GM19397 (cell line): ENCODE results near the gene MGAT5B.
"Not testable (repeated sequence)": the region's sequence is repeated elsewhere in the genome, so short reads cannot be mapped to it uniquely, and the experiment has no call there.

Source experiments
- ATAC-seq: cut with Tn5 transposase; IDR thresholded peaks from one replicate; pipeline ENCODE4 v1.9.1; 2021; ENCODE audit warnings: mild to moderate bottlenecking, moderate library complexity; ENCODE audit not compliant: unreplicated experiment

The MGAT5B gene

GRCh38 chr17:76868176-76868668, at the start of gene MGAT5B:
MGAT5B (plus strand) TSS chr17:76868404; CDS start chr17:76869030, 626 bp downstream.
- peak; percentile 72 for ATAC-seq

- ATAC-seq, result no peak
Measured at GRCh38 chr17:76820039-76820438, 48.2 kb upstream of the MGAT5B start.

GRCh38 chr17:76820561-76820960, 47.6 kb upstream of the MGAT5B start:
- no peak for ATAC-seq

- no peak for ATAC-seq
Measured at GRCh38 chr17:76822184-76822778, 45.9 kb upstream of the MGAT5B start.

DNA sequence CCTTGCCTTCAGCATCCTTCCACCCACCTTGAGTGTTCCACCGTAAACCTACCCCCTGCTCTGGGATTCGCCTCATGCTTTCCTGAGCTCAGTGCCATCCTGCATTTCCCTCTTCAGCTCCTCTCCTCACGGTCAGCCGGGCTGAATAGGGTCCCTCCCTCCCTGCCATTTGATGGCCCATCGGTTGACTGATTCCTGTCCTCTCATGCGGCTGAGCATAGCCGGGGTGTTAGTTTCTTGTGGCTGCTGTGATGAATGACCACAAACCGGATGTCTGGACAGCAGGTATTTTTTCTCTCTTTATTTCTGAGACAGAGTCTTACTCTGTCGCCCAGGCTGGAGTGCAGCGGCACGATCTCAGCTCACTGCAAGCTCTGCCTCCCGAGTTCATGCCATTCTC, 44.1 kb upstream of the MGAT5B start:
- no peak for ATAC-seq

- no peak for ATAC-seq
Measured at GRCh38 chr17:76826330-76827068, 41.7 kb upstream of the MGAT5B start.

DNA sequence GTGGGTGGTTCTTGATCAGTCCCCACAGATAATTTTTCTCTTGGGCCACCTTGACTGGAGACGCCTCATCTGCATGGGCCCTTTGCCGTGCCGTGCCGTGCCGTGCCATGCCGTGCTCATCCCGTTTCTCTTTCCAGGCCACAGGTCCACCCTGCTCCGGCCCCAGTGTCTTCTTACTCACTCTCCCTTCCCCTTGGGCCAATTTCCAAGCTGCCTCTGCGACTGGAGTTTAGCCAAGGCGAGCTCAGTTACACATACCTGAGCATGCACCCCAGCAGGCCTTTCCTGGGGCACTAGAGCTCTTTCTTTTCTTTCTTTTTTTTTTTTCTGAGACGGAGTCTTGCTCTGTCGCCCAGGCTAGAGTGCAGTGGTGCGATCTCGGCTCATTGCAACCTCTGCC, 40.5 kb upstream of the MGAT5B start:
- ATAC-seq, result no peak

GRCh38 chr17:76830987-76831715, 37.1 kb upstream of the MGAT5B start:
- no peak for ATAC-seq

- ATAC-seq, result no peak
Measured at GRCh38 chr17:76833034-76833644, 35.1 kb upstream of the MGAT5B start.

DNA sequence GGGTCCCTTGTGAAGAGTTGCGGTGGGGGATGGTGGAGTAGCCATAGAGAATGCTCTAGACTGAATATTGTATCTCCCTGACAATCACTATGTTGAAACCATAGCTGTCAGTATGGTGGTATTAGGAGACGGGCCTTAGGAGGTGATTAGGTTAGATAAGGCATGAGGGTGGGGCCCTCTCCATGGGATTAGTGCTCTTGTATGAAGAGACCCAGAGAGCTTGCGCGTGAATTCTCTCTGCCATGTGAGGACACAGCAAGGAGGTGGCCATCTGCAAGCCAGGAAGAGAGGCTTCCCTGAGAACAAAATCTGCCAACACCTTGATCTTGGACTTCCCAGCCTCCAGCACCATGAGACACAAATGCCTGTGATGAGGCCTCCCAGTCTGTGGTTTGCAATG, 34.5 kb upstream of the MGAT5B start:
- ATAC-seq, result no peak

DNA sequence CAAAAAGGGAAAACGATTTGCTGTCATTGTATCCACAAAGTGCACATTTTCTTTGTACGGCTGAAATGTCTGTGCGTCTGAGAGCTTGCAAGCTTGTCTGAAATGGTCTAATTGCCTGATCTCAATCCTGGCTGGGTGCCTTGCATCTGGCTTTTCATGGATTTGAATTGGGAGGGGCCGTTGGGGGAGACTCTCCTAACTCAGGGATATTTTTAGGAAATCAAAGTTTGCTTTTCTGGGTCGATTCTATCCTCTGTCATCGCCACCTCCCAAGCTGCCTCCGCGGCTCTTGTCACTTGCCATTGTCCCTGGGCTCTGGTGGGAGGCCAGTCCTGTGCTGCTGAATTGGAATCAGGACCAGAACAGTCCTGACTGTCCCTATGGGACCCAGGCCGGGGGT, 33.3 kb upstream of the MGAT5B start:
- ATAC-seq, result no peak

DNA sequence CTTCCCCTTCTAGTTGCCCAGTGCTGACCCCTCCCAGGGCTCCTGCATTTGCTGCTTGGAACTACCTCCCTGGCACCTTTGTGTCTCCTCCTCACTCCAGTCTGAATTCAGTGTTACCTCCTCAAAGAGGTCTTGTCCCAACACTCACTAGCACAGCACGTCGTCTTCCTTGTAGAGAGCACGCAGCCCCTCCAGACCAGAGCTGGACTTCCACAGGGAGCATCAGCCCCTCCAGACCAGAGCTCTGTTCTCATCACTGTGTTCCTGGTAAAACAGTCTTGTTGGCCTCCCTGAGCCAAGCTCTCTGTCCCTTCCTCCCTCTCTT, 27.8 kb upstream of the MGAT5B start:
- no peak for ATAC-seq

DNA sequence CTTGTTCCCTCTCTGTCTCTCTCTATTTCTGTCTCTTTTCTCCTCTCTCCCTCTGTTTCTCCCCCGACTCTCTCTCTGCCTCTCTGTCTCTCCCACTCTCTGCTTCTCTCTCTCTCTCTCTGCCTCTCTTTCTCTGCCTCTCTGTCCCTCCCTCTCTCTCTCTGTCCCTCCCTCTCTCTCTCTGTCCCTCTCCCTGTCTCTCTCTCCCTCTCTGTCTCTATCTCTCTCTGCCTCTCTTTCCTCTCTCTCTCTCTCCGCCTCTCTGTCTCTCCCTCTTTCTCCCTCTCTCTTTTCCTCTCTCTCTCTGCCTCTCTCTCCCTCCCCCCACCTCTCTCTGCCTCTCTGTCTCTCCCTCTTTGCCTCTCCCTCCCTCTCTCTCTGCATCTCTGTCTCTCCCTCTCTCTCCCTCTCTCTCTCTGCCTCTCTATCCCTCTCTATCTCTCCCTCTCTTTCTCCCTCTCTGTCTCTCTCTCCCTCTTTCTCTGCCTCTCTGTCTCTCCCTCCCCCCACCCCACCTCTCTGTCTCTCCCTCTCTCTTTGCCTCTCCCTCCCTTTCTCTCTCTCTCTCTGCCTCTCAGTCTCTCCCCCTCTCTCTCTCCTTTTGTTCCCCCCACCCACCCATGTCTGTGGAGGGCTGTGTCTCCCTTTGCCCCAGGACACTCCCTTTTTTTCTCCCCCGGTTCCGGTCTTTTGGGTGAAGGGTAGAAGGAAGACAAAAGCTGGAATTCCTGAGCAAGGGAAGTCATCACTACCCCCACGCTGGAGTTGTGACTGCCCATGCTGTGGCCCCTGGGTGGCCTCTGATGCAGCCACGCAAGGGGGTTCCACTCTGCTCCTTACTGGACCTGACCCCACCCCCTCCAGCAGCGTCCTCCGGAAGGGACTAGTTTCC, 27.1 kb upstream of the MGAT5B start:
- ATAC-seq, result no peak

GRCh38 chr17:76841776-76842405, 26.3 kb upstream of the MGAT5B start:
- ATAC-seq, result no peak

DNA sequence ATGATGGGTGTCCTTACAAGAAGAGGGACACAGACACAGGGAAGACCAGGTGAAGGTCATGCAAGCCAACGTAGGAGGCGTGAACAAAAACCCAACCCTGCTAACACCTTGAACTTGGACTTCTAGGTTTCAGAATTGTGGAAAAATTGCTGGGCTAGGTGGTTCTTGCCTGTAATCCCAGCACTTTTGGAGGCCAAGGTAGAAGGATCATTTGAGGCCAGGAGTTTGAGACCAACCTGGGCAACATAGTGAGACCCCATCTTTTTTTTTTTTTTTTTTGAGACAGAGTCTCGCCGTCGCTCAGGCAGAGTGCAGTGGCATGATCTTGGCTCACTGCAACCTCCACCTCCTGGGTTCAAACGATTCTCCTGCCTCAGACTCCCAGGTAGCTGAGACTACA, 25.1 kb upstream of the MGAT5B start:
- ATAC-seq, result not testable (repeated sequence)

DNA sequence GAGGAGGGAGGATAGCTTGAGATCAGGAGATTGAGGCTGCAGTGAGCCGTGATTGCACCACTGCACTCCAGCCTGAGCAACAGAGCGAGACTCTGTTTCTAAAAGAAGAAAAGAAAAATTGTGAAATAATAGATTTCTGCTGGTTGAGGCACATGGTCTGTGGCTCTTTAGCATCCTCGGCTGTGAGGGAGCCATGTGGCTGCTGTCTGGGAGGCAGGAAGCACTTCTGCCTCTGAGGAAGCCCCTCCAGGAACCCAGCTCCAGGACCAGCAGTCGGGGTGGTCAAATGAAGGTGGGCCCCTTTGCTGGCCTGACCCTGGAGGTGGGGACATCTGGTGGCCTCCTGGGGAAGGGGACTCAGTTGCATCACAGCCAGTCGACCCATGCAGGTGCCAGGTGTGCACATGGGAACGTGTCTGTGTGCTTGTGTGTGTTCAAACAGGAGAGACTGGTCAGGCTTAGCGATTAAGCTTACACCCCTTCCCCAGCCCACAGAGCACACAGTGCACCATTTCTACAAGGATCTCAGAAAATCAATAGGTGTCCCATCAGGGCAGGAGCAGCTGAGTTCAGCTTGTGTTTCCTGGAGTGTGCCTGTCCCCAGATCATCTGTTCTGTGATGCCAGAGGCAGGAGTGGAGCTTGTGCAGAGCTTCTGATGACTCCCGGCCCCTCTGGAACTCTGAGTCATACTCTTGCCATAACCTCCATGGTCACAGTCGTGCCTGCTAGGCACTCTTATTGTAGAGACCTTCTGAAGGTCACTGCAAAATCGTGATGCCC, 24.3 kb upstream of the MGAT5B start:
- no peak for ATAC-seq

DNA sequence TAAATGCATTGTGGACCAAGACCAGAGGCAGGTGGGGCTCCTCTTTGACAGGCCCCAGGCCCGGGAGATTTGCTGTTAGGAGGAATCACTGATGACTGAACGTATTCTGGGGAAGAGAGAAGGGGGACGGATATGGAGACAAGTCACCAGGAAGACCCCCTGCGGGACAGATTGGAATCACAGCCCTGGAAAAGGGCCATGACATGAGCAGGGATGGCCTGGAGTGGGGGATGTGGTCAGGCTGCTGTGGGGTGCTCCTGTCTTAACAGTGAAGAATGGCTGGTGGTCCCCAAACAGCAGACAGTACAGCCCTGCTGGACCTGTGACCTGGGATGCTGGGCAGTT, 23.7 kb upstream of the MGAT5B start:
- ATAC-seq, result no peak

- ATAC-seq, result no peak
Measured at GRCh38 chr17:76844846-76845245, 23.4 kb upstream of the MGAT5B start.

DNA sequence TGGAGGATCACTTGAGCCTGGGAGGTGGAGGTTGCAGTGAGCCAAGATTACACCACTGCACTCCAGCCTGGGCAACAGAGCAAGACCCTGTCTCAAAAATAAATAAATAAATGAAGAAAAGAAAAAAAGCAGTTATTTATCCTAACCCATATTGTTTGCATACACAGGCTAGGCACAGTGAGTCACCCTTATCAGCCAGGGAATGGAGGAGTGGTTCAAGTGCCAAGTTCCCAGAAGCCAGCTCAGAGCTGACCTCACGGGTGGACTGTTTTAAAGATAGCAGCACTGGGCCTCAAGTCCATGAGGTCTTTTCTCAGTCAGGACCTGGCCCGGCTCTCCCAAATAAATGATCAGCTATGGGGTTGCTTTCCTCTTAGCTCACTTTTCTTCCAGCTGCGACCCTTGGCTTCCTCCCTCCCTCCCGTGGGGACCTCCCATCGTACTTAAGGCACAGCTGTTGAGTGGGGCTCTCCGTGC, 22.6 kb upstream of the MGAT5B start:
- no peak for ATAC-seq
